Measurements from ENCODE around the gene TMOD1. TPM values are rescaled to one million over a fixed set of nuclear protein-coding genes. Genes with fewer than 3 reads are reported as not detected.
"Not testable (repeated sequence)": the region's sequence is repeated elsewhere in the genome, so short reads cannot be mapped to it uniquely, and the experiment has no call there.

The TMOD1 gene
- total and polyA plus RNA-seq, 2 experiments from 2014 or later = 0.69 to 4.5 TPM

GRCh38 chr9:97491216-97491999 lies 10.1 kb upstream of the TMOD1 start (continued):
- TF ChIP-seq, protein P1, sequence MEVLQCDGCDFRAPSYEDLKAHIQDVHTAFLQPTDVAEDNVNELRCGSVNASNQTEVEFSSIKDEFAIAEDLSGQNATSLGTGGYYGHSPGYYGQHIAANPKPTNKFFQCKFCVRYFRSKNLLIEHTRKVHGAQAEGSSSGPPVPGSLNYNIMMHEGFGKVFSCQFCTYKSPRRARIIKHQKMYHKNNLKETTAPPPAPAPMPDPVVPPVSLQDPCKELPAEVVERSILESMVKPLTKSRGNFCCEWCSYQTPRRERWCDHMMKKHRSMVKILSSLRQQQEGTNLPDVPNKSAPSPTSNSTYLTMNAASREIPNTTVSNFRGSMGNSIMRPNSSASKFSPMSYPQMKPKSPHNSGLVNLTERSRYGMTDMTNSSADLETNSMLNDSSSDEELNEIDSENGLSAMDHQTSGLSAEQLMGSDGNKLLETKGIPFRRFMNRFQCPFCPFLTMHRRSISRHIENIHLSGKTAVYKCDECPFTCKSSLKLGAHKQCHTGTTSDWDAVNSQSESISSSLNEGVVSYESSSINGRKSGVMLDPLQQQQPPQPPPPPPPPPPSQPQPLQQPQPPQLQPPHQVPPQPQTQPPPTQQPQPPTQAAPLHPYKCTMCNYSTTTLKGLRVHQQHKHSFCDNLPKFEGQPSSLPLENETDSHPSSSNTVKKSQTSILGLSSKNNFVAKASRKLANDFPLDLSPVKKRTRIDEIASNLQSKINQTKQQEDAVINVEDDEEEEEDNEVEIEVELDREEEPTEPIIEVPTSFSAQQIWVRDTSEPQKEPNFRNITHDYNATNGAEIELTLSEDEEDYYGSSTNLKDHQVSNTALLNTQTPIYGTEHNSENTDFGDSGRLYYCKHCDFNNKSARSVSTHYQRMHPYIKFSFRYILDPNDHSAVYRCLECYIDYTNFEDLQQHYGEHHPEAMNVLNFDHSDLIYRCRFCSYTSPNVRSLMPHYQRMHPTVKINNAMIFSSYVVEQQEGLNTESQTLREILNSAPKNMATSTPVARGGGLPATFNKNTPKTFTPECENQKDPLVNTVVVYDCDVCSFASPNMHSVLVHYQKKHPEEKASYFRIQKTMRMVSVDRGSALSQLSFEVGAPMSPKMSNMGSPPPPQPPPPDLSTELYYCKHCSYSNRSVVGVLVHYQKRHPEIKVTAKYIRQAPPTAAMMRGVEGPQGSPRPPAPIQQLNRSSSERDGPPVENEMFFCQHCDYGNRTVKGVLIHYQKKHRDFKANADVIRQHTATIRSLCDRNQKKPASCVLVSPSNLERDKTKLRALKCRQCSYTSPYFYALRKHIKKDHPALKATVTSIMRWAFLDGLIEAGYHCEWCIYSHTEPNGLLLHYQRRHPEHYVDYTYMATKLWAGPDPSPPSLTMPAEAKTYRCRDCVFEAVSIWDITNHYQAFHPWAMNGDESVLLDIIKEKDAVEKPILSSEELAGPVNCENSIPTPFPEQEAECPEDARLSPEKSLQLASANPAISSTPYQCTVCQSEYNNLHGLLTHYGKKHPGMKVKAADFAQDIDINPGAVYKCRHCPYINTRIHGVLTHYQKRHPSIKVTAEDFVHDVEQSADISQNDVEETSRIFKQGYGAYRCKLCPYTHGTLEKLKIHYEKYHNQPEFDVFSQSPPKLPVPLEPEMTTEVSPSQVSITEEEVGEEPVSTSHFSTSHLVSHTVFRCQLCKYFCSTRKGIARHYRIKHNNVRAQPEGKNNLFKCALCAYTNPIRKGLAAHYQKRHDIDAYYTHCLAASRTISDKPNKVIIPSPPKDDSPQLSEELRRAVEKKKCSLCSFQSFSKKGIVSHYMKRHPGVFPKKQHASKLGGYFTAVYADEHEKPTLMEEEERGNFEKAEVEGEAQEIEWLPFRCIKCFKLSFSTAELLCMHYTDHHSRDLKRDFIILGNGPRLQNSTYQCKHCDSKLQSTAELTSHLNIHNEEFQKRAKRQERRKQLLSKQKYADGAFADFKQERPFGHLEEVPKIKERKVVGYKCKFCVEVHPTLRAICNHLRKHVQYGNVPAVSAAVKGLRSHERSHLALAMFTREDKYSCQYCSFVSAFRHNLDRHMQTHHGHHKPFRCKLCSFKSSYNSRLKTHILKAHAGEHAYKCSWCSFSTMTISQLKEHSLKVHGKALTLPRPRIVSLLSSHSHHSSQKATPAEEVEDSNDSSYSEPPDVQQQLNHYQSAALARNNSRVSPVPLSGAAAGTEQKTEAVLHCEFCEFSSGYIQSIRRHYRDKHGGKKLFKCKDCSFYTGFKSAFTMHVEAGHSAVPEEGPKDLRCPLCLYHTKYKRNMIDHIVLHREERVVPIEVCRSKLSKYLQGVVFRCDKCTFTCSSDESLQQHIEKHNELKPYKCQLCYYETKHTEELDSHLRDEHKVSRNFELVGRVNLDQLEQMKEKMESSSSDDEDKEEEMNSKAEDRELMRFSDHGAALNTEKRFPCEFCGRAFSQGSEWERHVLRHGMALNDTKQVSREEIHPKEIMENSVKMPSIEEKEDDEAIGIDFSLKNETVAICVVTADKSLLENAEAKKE (CRISPR knock-in tag; IDR thresholded peaks at IDR 0.05) = no peak
- TF ChIP-seq EZH2 (IDR thresholded peaks at IDR 0.05; ENCODE audit: low read depth, unreplicated experiment) (no peak), JUNB (IDR thresholded peaks at IDR 0.05; ENCODE audit: unreplicated experiment) (no peak), STAT1 (IDR thresholded peaks at IDR 0.05; ENCODE audit: unreplicated experiment) (no peak), REST (IDR thresholded peaks at IDR 0.05; ENCODE audit: unreplicated experiment) (no peak)

GRCh38 chr9:97497558-97498375 lies 3.7 kb upstream of the TMOD1 start:
- ATAC-seq; H3K36me3 Mint-ChIP-seq (ENCODE audit: low read depth); H3K4me1 Mint-ChIP-seq; H3K79me2 ChIP-seq (replicated peaks; ENCODE audit: insufficient read depth); H3K4me2 ChIP-seq; H4K20me1 ChIP-seq (replicated peaks; ENCODE audit: insufficient read depth); H3K4me3 Mint-ChIP-seq; H2AFZ ChIP-seq; H3F3A ChIP-seq (replicated peaks; ENCODE audit: low read depth); H3K36me3 ChIP-seq (ENCODE audit: insufficient read depth); DNase-seq (ENCODE audit: low spot score); H3K4me1 ChIP-seq (ENCODE audit: insufficient read depth); H3K4me3 ChIP-seq; H3K27ac Mint-ChIP-seq; H3K27ac ChIP-seq (ENCODE audit: low read depth): not testable (repeated sequence)
- Histone ChIP-seq H3K9me2 (ENCODE audit: insufficient read depth) (peaks cover 12% of the 10 kb centered on the region), H3K27me3 (ENCODE audit: insufficient read depth) (peaks cover 40% of the 10 kb centered on the region)
- Mint-ChIP-seq H3K9me3 (peaks cover 10% of the 10 kb centered on the region; the same call in 1 of the 3 replicates), H3K27me3 (ENCODE audit: insufficient read depth, low read depth, poor library complexity) (peaks cover 44% of the 10 kb centered on the region)

DNA sequence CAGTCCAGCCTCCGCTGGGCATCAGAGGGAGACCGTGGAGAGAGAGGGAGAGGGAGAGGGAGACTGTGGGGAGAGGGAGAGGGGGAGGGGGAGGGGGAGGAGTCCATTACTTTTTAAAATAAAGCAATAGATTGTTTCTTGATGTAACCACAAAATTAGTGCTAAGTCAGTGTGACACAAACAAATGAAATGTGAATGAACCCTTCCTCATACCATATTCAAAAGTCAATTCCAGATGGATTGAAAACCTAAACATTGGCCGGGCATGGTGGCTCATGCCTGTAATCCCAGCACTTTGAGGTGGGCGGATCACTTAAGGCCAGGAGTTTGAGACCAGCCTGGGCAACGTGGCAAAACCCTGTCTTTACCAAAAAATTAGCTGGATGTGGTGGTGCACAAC lies 2.6 kb upstream of the TMOD1 start:
- H3K4me3 Mint-ChIP-seq; H3K36me3 ChIP-seq (ENCODE audit: insufficient read depth); H3F3A ChIP-seq (replicated peaks; ENCODE audit: low read depth); H4K20me1 ChIP-seq (replicated peaks; ENCODE audit: insufficient read depth); H3K4me1 ChIP-seq (ENCODE audit: insufficient read depth); H3K9me2 ChIP-seq (ENCODE audit: insufficient read depth); H3K79me2 ChIP-seq (replicated peaks; ENCODE audit: insufficient read depth); ATAC-seq; H3K36me3 Mint-ChIP-seq (ENCODE audit: low read depth); H2AFZ ChIP-seq; H3K27ac ChIP-seq (ENCODE audit: low read depth); H3K4me3 ChIP-seq; H3K27ac Mint-ChIP-seq; H3K4me2 ChIP-seq; DNase-seq (ENCODE audit: low spot score): not testable (repeated sequence)
- Mint-ChIP-seq H3K9me3 (peaks cover 10% of the 10 kb centered on the region; the same call in 1 of the 3 replicates), H3K27me3 (ENCODE audit: insufficient read depth, low read depth, poor library complexity) (peaks cover 55% of the 10 kb centered on the region), H3K4me1 (peaks cover 11% of the 10 kb centered on the region)
- peaks cover 51% of the 10 kb centered on the region for H3K27me3 ChIP-seq (ENCODE audit: insufficient read depth)

Measured in GM23338 (cell line).